ENCODE measurements around the gene STPG3. TPM values are rescaled to one million over a fixed set of nuclear protein-coding genes. Genes with fewer than 3 reads are reported as not detected.

The STPG3 gene
- total and polyA plus RNA-seq, 9 of the 15 experiments (the other 6 are each of a cell fraction or from before 2014, with no cell fraction given), result not detected

DNA sequence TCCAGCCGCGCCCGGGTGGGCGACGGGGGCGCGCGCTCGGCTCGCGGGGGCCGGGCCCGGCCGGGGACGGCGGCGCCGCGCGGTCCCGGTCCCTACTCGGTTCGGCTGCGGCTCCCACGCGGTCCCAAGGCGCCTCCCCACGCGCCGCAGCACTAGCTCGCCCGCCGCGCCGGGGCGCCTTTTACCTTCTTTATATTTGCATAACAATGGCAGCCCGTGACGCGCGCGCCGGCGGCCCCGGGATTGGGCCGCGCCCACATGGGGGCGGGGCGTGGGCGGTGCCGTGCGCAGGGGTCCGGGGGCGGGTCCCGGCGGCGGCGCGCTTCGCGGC is 51.0 kb downstream of the STPG3 start, which contains the start of gene NRARP (continued):
- TF ChIP-seq FOXA3 (CRISPR knock-in tag; conservative IDR thresholded peaks at IDR 0.05 in 1 of 2, IDR thresholded peaks at IDR 0.05 in 1 of 2), result no peak
- no peak for TF ChIP-seq TRIM24 (IDR thresholded peaks at IDR 0.05)
- TF ChIP-seq ZFX (CRISPR knock-in tag; IDR thresholded peaks at IDR 0.05), result no peak
- TF ChIP-seq ZKSCAN1 (IDR thresholded peaks at IDR 0.05; ENCODE audit: low read depth, low read length), result no peak
- no peak for TF ChIP-seq ZNF184 (CRISPR knock-in tag; IDR thresholded peaks at IDR 0.05)
- TF ChIP-seq NFYB (IDR thresholded peaks at IDR 0.05; ENCODE audit: extremely low read depth, insufficient read length), result peak; percentile 8
- TF ChIP-seq, protein P1, sequence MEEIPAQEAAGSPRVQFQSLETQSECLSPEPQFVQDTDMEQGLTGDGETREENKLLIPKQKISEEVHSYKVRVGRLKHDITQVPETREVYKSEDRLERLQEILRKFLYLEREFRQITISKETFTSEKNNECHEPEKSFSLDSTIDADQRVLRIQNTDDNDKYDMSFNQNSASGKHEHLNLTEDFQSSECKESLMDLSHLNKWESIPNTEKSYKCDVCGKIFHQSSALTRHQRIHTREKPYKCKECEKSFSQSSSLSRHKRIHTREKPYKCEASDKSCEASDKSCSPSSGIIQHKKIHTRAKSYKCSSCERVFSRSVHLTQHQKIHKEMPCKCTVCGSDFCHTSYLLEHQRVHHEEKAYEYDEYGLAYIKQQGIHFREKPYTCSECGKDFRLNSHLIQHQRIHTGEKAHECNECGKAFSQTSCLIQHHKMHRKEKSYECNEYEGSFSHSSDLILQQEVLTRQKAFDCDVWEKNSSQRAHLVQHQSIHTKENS (CRISPR knock-in tag; IDR thresholded peaks at IDR 0.05), result no peak
- no peak for TF ChIP-seq EP300 (IDR thresholded peaks at IDR 0.05; ENCODE audit: low read length)
- no peak for TF ChIP-seq ZNF75A (CRISPR knock-in tag; IDR thresholded peaks at IDR 0.05)
- TF ChIP-seq ZBTB1 (CRISPR knock-in tag; IDR thresholded peaks at IDR 0.05; ENCODE audit: borderline replicate concordance, low read depth), result no peak
- TF ChIP-seq ZNF143 (CRISPR knock-in tag; IDR thresholded peaks at IDR 0.05), result no peak
- TF ChIP-seq, protein P2, sequence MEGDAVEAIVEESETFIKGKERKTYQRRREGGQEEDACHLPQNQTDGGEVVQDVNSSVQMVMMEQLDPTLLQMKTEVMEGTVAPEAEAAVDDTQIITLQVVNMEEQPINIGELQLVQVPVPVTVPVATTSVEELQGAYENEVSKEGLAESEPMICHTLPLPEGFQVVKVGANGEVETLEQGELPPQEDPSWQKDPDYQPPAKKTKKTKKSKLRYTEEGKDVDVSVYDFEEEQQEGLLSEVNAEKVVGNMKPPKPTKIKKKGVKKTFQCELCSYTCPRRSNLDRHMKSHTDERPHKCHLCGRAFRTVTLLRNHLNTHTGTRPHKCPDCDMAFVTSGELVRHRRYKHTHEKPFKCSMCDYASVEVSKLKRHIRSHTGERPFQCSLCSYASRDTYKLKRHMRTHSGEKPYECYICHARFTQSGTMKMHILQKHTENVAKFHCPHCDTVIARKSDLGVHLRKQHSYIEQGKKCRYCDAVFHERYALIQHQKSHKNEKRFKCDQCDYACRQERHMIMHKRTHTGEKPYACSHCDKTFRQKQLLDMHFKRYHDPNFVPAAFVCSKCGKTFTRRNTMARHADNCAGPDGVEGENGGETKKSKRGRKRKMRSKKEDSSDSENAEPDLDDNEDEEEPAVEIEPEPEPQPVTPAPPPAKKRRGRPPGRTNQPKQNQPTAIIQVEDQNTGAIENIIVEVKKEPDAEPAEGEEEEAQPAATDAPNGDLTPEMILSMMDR (IDR thresholded peaks at IDR 0.05 in 2 of 3, conservative IDR thresholded peaks at IDR 0.05 in 1 of 3; ENCODE audit: insufficient read depth in 2 of 3, low read depth in 1 of 3, low read length in 3 of 3), result 0 out of 6 replicates have a peak, but pooled peaks of 1 of the 3 experiments have one; percentile 27
- TF ChIP-seq, protein P3, sequence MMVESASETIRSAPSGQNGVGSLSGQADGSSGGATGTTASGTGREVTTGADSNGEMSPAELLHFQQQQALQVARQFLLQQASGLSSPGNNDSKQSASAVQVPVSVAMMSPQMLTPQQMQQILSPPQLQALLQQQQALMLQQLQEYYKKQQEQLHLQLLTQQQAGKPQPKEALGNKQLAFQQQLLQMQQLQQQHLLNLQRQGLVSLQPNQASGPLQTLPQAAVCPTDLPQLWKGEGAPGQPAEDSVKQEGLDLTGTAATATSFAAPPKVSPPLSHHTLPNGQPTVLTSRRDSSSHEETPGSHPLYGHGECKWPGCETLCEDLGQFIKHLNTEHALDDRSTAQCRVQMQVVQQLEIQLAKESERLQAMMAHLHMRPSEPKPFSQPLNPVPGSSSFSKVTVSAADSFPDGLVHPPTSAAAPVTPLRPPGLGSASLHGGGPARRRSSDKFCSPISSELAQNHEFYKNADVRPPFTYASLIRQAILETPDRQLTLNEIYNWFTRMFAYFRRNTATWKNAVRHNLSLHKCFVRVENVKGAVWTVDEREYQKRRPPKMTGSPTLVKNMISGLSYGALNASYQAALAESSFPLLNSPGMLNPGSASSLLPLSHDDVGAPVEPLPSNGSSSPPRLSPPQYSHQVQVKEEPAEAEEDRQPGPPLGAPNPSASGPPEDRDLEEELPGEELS (CRISPR knock-in tag; IDR thresholded peaks at IDR 0.05; ENCODE audit: borderline replicate concordance), result no peak
- peak; percentile 81 for TF ChIP-seq KDM5B (IDR thresholded peaks at IDR 0.05; ENCODE audit: insufficient replicate concordance, low read depth, low read length)
- TF ChIP-seq, protein P4, sequence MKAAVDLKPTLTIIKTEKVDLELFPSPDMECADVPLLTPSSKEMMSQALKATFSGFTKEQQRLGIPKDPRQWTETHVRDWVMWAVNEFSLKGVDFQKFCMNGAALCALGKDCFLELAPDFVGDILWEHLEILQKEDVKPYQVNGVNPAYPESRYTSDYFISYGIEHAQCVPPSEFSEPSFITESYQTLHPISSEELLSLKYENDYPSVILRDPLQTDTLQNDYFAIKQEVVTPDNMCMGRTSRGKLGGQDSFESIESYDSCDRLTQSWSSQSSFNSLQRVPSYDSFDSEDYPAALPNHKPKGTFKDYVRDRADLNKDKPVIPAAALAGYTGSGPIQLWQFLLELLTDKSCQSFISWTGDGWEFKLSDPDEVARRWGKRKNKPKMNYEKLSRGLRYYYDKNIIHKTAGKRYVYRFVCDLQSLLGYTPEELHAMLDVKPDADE (conservative IDR thresholded peaks at IDR 0.05; ENCODE audit: control insufficient read depth, low read depth, low read length), result no peak
- no peak for TF ChIP-seq NFIC (IDR thresholded peaks at IDR 0.05)
- TF ChIP-seq, protein P5, sequence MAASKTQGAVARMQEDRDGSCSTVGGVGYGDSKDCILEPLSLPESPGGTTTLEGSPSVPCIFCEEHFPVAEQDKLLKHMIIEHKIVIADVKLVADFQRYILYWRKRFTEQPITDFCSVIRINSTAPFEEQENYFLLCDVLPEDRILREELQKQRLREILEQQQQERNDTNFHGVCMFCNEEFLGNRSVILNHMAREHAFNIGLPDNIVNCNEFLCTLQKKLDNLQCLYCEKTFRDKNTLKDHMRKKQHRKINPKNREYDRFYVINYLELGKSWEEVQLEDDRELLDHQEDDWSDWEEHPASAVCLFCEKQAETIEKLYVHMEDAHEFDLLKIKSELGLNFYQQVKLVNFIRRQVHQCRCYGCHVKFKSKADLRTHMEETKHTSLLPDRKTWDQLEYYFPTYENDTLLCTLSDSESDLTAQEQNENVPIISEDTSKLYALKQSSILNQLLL (CRISPR knock-in tag; IDR thresholded peaks at IDR 0.05; ENCODE audit: borderline replicate concordance), result no peak
- TF ChIP-seq PML (IDR thresholded peaks at IDR 0.05; ENCODE audit: low read length), result peak; percentile 28; the same call in 1 of the 2 replicates
- TF ChIP-seq RB1 (IDR thresholded peaks at IDR 0.05; ENCODE audit: low read depth), result no peak
- peak; percentile 29; the same call in 1 of the 2 replicates for TF ChIP-seq EGR1 (conservative IDR thresholded peaks at IDR 0.05)
